NCI-H128 (cell line): ENCODE results near the gene UHMK1.
"Not testable (repeated sequence)": the region's sequence is repeated elsewhere in the genome, so short reads cannot be mapped to it uniquely, and the experiment has no call there.

Experiments
- DNase-seq: peaks from one replicate; lab custom pipeline; 2025; ENCODE audit not compliant: unreplicated experiment; lab: John Stamatoyannopoulos, UW

Gene UHMK1

DNA sequence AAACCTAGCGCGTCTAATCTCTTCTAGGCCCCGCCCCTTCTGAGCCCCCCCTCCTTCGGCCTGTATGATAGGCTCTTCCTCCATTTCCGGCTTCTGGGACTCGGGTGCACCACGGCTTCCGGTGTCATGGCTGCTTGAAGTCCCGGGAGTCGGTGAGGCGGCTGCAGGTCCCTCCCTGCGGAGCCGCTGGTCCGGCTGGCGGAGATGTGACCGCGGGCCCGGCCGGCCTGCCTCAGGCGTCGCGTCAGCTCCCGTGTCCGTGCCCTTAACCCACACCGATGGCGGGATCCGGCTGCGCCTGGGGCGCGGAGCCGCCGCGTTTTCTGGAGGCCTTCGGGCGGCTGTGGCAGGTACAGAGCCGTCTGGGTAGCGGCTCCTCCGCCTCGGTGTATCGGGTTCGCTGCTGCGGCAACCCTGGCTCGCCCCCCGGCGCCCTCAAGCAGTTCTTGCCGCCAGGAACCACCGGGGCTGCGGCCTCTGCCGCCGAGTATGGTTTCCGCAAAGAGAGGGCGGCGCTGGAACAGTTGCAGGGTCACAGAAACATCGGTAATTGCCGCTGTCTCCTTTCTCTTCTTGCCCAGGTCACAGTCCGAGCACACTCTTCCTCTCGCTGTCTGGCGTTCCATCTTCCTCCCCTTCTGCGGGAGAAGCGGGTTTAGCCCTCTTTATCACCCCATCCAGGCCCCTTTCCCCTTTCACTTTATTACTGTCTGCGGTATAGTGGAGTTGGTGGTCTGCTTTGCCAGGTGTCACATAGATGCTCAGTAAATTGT is at the start of gene UHMK1:
Gene UHMK1 (plus strand): TSS at position 96 of the 773 bp plus-strand sequence. CDS start 183 bp downstream, at position 279.
- DNase-seq, result peak; percentile 74

DNA sequence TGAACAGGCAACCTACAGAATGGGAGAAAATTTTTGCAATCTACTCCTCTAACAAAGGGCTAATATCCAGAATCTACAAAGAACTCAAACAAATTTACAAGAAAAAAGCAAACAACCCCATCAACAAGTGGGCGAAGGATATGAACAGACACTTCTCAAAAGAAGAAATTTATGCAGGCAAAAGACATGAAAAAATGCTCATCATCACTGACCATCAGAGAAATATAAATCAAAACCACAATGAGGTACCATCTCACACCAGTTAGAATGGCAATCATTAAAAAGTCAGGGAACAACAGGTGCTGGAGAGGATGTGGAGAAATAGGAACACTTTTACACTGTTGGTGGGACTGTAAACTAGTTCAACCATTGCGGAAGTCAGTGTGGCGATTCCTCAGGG is 43.3 kb upstream of the UHMK1 start:
- not testable (repeated sequence) for DNase-seq

GRCh38 chr1:162456323-162456722 is 41.3 kb upstream of the UHMK1 start:
- no peak for DNase-seq

DNA sequence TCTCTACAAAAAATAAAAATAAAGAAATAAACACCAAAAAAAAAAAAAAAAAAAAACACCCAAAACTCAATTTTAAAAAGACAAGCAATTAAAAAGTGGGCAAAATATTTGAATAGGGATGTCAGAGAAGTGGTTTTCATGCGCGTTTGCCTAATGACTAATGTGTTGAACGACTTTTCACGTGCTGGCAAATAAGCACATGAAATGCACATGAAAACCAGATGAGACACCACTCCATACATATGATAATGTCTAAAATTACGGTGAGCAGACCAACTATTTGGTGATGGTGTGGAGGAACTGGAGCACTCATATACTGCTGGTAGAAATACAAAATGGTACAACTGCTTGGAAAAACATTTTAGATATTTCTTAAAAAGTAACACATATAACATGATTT is 39.4 kb upstream of the UHMK1 start:
- no peak for DNase-seq

DNA sequence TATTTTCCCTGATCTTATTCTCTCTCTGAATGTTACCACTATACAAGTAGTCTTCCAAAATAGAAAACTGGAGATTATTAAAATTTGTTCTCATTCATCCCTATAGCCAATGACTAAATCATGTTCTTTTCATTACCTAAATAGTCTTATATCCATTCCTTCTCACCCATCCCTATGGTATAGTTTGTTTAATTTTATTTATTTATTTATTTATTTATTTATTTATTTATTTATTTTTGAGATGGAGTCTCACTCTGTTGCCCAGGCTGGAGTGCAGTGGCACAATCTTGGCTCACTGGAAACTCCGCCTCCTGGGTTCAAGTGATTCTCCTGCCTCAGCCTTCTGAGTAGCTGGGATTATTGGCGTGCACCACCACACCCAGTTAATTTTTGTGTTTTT is 35.2 kb upstream of the UHMK1 start:
- DNase-seq, result not testable (repeated sequence)

DNA sequence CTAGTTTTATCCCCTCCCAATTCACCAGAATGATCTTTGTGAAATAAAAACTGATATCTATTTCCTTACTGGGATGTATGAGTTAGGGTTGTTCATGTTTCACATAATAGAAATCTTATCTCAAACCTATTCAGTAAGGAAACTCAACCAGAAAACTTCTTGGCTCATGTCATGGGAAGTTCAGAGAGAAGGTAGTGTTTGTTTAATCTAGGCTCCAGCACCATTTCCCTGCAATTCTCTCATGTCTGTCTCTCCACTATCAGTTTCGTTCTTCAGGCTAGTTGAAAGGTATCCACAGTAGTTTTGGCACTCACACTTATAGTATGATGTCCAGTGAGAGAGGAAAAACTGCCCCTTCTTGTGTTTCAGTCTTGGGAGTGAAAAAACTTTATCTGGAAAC is 34.6 kb upstream of the UHMK1 start:
- DNase-seq, result no peak

- no peak for DNase-seq
Observed at GRCh38 chr1:162466797-162467196, 30.8 kb upstream of the UHMK1 start.

DNA sequence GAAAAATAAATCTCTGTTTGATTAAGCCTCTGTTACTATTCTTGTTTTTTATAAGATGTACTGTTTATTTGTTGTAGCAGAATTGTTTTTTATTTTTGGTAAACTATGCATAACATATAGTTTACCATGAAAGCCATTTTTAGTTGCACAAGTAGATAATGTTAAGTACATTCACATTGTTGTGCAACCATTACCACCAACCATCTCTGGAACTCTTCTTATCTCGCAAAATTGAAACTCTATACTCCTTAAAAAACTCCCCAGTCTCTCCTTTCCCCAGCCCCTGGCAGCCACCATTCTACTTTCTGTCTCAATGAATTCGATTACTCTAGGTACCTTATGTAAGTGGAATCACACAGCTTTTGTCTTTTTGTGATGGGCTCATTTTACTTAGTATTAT is 27.4 kb upstream of the UHMK1 start:
- no peak for DNase-seq

DNA sequence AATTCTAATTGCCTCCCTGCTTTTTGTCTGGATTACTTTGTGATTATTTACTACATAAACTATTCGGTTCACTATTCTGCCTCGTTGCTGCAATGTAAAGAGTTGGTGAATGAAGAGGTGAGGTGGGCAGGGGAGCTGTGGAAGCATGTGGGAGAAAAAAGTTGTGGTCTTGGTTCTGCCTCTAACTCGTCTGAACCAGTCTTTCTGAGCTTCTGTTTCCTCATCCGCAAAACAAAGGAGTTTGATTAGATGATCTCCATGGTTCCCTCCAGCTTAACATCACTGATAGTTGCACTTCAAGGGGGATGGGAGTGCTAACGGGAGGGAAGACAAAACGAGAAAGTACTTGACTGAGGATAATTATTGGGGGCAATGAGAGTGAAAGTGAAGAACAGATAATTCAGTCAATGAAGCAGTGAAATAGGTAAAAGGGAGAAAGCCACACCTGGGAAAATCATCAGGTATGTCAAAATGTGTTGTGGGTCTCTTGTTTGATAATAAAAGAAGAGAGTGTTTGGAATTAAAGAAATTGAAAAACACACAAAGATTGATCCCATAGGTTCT is 26.2 kb upstream of the UHMK1 start:
- no peak for DNase-seq

- no peak for DNase-seq
Observed at GRCh38 chr1:162475089-162475488, 22.5 kb upstream of the UHMK1 start.

DNA sequence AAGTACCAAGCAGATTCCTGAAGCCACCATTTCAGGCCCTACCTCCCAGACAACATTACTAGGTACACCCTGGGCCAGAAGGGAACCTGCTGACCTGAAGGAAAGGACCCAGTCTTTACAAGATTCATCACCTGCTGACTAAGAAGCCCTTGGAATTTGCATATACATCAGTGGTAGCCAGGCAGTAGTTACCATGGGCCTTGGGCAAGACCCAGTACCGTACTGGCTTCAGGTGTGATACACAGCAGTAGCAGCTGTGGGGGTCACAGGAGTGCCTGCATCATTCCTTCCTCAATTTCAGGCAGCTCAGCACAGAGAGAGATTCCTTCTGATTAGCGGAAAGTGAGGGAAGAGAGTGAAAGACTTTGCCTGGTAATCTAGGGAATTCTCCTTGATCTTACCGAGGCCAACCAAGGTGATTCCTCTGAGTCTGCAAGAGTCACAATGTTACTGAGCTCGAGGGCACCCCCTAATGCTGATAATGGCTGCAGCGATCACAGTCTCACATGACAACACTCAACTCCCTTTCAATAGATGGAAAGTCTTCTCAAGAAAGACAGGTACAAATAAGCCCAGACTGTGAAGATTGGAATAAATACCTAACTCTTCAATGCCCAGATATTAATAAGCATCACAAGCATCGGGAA is 22.0 kb upstream of the UHMK1 start:
- no peak for DNase-seq

DNA sequence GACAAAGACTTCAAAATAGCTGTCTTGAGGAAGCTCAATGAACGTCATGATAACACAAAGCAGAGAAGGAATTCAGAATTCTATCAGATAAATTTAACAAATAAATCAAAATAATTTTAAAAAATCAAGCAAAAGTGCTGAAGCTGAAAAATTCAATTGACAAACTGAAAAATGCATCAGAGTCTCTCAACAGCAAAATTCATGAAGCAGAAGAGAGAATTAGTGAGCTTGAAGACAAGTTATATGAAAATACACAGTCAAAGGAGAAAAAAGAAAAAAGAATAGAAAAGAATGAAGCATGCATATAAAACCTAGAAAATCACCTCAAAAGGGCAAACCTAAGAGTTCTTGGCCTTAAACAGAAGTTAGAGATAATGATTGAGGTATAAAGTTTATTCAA is 21.0 kb upstream of the UHMK1 start:
- no peak for DNase-seq

DNA sequence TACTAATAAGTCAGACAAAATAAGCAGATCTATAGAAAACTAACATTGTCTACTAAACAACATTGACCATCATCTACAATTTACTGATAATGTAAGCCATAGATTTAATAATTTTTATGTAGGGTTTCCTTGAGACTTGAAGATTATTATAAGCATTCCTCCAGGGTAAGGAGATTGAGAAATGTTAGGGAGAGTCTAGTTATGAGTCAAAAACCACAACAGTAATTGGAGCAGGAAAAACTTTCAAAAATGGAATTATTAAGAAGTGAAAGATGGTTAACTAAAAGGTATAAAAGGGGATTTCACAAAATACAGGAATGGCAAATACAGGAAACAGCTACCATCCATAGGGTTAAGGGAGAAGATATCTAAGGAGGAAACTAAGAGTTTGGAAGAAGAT is 12.4 kb upstream of the UHMK1 start:
- no peak for DNase-seq

GRCh38 chr1:162487241-162487640 is 10.4 kb upstream of the UHMK1 start:
- DNase-seq, result no peak

DNA sequence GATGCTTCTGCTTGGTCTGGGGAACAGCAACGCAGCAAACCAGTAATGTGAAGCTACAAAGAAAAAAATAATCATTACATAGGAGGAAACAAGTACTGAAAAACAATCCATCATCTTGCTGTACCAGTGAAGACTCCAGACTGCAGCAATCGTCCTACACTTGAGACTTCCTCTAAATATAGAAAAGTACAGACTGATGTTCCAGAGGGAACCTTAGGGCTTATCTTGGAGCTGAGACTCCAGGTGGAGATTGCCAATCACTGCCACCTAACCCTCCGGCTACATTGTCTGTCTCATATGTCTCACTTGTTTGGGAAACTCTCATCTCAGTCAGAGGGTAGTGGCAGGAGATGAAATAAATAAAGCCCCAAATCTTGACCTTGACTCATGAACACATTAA is 9.4 kb upstream of the UHMK1 start:
- DNase-seq, result no peak

DNA sequence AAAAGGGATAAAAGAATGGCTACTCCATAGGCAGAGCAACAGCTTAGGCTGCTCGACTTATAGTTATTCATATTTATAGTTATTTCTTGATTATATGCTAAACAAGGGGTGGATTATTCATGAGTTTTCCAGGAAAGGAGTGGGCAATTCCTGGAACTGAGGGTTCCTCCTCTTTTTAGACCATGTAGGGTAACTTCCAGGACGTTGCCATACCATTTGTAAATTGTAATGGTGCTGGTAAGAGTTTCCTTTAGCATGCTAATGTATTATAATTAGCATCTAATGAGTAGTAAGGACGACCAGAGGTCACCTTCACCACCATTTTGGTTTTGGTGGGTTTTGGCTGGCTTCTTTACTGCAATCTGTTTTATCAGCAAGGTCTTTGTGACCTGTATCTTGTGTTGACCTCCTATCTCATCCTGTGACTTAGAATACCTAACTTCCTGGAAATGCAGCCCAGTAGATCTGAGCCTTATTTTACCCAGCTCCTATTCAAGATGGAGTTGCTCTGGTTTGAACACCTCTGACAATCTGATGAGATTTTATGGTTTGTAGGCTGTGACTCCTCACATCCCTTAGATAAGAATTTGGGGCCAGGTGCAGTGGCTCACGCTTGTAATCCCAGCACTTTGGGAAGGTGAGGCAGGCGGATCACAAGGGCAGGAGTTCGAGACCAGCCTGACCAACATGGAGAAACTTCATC is 1.9 kb upstream of the UHMK1 start:
- DNase-seq, result not testable (repeated sequence)

- no peak for DNase-seq
Observed at GRCh38 chr1:162497104-162497722, 405 bp upstream of the UHMK1 start.

DNA sequence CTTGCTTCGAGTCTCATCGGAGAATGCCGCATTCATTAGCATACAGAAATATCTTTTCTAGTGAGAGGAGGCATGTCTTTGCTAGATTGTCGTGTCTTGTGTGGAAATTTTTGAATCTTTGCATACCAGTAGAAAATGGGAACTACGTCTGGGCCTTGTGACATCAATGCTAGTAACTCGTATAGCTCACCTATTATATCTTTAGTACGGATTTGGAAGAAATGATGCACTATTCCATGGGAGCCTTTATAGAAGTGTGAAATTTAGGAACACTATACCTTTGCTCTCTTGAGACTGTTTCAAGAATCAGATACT is 835 bp downstream of the UHMK1 start:
- no peak for DNase-seq

DNA sequence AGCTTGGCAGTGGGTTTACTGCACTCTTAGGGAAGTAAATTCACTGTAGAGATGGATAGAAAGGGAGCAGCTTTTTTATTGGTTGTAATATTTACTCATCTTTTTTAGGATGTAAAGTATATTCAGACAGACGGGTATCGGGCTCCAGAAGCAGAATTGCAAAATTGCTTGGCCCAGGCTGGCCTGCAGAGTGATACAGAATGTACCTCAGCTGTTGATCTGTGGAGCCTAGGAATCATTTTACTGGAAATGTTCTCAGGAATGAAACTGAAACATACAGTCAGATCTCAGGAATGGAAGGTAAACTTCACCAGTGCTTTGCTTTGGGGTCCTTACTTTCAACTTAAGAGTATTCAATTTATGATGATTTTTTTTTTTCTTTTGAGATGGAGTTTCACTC is 3.2 kb downstream of the UHMK1 start:
- DNase-seq, result no peak

- no peak for DNase-seq
Observed at GRCh38 chr1:162502077-162502476, 4.5 kb downstream of the UHMK1 start.

GRCh38 chr1:162502928-162503327 is 5.3 kb downstream of the UHMK1 start:
- no peak for DNase-seq

DNA sequence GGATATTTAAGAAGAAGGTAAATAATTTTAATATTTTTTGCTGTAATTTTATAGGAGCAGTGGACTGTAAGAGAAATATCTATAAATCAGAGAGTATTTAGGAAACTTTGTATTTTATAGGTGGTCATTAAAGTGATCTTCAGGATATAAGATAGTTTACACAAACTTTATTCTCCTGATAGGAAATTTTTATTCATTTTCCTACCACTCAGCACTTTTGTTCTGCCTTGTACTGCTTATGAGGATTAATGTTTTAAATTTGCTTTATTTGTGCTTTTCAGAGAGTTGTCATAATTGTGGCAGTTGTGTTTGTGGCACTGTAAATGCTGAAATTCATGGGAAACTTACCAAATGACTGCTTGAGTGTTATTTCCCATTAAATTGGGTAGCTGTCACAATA is 29.7 kb downstream of the UHMK1 start:
- DNase-seq, result no peak
